ENCODE results near the gene TSPAN3.

The TSPAN3 gene

DNA sequence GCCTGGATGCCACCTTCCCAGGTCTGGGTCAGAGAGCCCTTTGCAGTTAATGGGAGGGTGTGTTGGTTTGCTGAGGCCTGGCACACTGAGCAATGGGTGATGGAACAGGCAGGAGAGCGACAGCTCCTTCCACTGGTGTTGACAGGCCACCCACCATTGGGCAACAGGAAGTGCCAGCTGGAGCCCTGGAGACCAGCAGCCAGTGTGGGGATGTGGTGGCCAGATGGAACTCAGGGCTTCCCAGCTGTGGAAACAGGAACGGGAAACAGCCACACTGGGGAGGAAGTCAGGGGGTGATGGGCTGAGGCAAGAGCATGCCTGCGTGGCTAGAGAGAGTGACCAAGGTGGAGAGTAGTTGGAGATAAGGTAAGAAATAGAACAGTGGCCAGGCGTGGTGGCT is 66.7 kb downstream of the TSPAN3 start:
- TF ChIP-seq, protein P1, sequence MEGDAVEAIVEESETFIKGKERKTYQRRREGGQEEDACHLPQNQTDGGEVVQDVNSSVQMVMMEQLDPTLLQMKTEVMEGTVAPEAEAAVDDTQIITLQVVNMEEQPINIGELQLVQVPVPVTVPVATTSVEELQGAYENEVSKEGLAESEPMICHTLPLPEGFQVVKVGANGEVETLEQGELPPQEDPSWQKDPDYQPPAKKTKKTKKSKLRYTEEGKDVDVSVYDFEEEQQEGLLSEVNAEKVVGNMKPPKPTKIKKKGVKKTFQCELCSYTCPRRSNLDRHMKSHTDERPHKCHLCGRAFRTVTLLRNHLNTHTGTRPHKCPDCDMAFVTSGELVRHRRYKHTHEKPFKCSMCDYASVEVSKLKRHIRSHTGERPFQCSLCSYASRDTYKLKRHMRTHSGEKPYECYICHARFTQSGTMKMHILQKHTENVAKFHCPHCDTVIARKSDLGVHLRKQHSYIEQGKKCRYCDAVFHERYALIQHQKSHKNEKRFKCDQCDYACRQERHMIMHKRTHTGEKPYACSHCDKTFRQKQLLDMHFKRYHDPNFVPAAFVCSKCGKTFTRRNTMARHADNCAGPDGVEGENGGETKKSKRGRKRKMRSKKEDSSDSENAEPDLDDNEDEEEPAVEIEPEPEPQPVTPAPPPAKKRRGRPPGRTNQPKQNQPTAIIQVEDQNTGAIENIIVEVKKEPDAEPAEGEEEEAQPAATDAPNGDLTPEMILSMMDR (conservative IDR thresholded peaks at IDR 0.05; ENCODE audit: low read depth, low read length), result no peak
- H3K4me3 ChIP-seq (ENCODE audit: low read depth, low read length), result no peak overlapping the region
- no peak for DNase-seq (ENCODE audit: low read depth)

DNA sequence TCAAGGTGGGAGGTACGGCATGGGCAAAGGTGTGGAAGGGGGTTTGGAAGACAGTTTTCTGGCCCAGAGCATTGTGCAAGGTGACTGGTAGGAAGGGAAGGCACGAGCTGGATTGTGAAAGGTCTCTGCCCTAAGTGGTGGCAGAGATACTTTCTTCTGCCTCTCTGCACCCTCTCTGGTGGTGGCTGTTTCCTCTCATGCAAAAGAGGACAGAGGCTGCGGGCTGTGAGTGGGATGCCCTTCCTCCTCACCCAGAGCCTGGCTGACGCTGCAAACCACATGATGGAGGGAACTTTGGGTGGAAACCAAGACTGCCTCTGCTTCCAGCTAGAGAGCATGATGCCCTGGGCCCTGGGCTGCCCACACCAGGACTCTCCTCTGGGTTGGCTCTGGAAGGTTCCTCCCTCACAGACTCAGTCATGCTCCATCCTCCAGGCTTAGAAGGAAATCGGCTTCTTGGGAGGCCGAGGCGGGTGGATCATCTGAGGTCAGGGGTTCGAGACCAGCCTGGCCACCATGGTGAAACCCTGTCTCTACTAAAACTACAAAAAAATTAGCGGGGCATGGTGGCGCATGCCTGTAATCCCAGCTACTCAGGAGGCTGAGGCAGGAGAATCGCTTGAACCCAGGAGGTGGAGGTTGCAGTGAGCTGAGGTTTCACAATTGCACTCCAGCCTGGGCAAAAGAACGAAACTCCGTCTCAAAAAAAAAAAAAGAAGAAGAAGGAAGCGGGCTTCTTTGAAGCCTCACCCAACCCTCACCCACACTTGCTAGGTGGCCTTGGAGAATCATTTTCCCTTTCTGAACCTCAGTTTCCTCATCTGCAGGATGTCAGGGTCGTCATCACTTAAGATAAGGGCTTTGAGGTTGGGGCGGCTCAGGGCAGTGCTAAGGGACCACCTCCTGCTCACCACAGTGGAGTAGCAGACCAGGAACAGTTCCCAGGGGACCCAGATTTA is 67.7 kb downstream of the TSPAN3 start:
- TF ChIP-seq, protein P1 (conservative IDR thresholded peaks at IDR 0.05; ENCODE audit: low read depth, low read length), result no peak
- no peak overlapping the region for H3K4me3 ChIP-seq (ENCODE audit: low read depth, low read length)
- no peak for DNase-seq (ENCODE audit: low read depth)

GRCh38 chr15:77002436-77002835 is 68.5 kb downstream of the TSPAN3 start:
- no peak for DNase-seq (ENCODE audit: low read depth)
- TF ChIP-seq, protein P1 (conservative IDR thresholded peaks at IDR 0.05; ENCODE audit: low read depth, low read length), result no peak
- H3K4me3 ChIP-seq (ENCODE audit: low read depth, low read length), result no peak overlapping the region

- no peak for DNase-seq (ENCODE audit: low read depth)
- TF ChIP-seq, protein P1 (conservative IDR thresholded peaks at IDR 0.05; ENCODE audit: low read depth, low read length), result no peak
- no peak overlapping the region for H3K4me3 ChIP-seq (ENCODE audit: low read depth, low read length)
These were observed 68.9 kb downstream of the TSPAN3 start for GRCh38 chr15:77001966-77002365.

DNA sequence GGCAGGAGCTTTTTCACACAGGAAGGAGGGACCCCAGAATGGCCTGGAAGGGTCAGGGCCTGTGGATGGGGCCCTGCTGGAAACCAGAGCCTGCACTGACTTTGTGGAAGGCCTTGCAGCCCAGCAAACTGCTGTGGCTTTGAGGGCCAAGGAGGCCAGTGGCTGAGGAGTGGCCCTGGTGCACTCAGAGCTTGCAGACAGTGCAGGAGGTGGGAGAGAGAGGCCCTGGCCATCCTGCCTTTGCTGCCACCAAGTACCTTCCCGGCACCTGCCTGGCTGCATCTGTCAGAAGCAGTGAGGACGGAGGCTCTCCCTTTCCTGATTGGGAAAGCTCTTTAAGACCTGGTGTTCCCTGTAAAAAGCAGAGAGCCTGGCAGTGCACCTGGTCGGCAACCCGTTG is 69.6 kb downstream of the TSPAN3 start:
- no peak for DNase-seq (ENCODE audit: low read depth)
- H3K4me3 ChIP-seq (ENCODE audit: low read depth, low read length), result no peak overlapping the region
- TF ChIP-seq, protein P1 (conservative IDR thresholded peaks at IDR 0.05; ENCODE audit: low read depth, low read length), result no peak

- TF ChIP-seq, protein P1 (conservative IDR thresholded peaks at IDR 0.05; ENCODE audit: low read depth, low read length), result no peak
- DNase-seq (ENCODE audit: low read depth), result no peak
- H3K4me3 ChIP-seq (ENCODE audit: low read depth, low read length), result no peak overlapping the region
These were observed 70.9 kb downstream of the TSPAN3 start for GRCh38 chr15:76999996-77000395.

Measured in choroid plexus epithelial cell (primary cell).